NOMO-1 (cell line): ENCODE data around the gene UGT1A6.
"Not testable (repeated sequence)": the region's sequence is repeated elsewhere in the genome, so short reads cannot be mapped to it uniquely, and the experiment has no call there.

Source experiments
- DNase-seq, 2 experiments: peaks; one replicate each; lab custom pipeline; 2025; ENCODE audit not compliant: unreplicated experiment in 2 of 2; lab: John Stamatoyannopoulos, UW

Gene UGT1A6

DNA sequence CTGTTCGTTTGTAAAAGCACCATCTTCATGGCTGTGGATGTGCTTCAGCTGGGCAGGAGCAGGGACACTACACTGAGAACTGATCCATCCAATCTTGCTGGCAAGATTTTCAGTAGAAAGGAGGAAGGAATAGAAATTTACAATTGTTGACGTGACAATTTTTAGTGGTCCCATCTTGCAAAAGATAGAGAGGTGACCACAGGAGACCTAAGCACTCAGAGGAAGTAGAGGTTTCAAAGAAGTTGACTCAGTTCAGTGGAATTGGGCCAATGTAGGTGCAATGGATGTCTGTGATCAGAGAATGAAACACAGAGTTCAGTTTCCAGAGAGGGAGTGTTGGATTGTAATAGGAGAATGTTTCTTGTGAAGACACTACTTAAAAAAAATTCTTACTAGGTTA lies 21.4 kb downstream of the UGT1A6 start:
- DNase-seq = no peak

DNA sequence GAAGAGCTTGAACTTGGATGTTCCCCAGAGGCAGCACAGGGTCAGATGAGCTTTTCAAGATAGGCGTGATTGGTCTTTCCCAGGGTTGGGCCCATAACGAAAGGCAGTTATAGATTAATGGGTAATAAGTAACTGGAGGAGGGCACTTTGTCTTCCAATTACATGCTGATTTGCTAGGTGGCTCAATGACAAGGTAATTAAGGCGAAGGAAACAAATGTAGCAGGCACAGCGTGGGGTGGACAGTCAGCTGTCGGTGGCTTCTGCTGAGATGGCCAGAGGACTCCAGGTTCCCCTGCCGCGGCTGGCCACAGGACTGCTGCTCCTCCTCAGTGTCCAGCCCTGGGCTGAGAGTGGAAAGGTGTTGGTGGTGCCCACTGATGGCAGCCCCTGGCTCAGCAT lies 25.9 kb downstream of the UGT1A6 start, which contains the start of gene UGT1A4:
Gene UGT1A4, plus strand, starts transcription at position 185 of the 400 bp plus-strand sequence. Its CDS starts 85 bp downstream, at position 270.
- no peak for DNase-seq

DNA sequence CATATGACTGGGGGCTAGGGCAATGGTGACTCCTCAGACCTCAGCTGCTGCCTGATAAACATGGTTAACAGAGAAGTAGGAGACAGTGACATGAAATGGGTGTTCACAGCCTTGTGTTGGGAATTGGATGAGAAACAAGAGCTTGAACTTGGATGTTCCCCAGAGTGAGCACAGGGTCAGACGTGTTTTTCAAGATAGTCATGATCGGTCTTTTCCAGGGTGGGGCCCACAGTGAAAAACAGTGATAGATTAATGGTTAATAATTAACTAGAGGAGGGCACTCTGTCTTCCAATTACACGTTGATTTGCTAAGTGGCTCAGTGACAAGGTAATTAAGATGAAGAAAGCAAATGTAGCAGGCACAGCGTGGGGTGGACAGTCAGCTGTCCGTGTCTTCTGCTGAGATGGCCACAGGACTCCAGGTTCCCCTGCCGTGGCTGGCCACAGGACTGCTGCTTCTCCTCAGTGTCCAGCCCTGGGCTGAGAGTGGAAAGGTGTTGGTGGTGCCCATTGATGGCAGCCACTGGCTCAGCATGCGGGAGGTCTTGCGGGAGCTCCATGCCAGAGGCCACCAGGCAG lies 36.1 kb downstream of the UGT1A6 start, which contains the start of gene UGT1A3:
Gene UGT1A3, plus strand, starts transcription at position 320 of the 579 bp plus-strand sequence. Its CDS starts 85 bp downstream, at position 405.
- no peak for DNase-seq

DNA sequence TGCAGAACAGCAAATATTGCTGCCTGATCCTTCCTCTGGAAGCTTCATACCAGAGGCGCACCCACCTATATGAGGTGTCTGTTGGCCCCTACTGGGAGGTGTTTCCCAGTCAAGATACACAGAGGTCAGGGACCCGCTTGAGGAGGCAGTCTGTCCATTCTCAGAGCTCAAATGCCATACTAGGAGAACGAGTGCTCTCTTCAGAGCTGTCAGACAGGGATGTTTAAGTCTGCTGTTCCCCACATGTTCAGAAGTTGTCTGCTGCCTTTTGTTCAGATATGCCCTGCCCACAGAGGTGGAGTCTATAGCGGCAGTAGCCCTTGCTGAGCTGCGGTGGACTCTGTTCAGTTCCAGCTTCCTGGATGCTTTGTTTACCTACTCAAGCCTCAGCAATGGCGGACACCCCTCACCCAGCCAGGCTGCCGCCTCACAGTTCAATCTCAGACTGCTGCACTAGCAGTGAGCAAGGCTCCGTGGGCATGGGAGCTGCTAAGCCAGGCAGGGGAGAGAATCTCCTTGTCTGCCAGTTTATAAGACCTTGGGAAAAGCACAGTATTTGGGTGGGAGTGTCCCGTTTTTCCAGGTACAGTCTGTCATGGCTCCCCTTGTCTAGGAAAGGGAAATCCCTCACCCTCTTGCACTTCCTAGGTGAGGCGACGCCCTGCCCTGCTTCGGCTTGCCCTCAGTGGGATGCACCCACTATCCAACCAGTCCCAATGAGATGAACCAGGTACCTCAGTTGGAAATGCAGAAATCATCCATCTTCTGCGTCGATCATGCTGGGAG lies 44.4 kb downstream of the UGT1A6 start:
- not testable (repeated sequence) for DNase-seq

DNA sequence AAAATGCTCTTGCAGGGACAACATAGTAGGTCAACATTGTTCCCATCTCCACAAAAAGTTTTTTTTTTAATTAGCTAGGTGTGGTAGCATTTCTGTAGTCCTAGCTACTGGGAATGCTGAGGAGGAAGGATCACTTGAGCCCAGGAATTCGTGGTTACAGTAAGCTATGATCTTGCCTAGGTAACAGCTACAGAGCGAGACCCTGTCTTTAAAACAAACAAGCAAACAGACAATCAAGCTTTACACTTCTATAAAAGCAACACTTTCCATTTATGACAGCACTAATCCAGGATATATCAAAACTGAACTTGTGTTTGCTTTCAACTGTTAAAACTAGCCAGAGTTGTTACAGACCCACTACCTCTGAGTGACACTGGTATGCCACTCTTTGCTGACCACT lies 48.2 kb downstream of the UGT1A6 start:
- no peak for DNase-seq

DNA sequence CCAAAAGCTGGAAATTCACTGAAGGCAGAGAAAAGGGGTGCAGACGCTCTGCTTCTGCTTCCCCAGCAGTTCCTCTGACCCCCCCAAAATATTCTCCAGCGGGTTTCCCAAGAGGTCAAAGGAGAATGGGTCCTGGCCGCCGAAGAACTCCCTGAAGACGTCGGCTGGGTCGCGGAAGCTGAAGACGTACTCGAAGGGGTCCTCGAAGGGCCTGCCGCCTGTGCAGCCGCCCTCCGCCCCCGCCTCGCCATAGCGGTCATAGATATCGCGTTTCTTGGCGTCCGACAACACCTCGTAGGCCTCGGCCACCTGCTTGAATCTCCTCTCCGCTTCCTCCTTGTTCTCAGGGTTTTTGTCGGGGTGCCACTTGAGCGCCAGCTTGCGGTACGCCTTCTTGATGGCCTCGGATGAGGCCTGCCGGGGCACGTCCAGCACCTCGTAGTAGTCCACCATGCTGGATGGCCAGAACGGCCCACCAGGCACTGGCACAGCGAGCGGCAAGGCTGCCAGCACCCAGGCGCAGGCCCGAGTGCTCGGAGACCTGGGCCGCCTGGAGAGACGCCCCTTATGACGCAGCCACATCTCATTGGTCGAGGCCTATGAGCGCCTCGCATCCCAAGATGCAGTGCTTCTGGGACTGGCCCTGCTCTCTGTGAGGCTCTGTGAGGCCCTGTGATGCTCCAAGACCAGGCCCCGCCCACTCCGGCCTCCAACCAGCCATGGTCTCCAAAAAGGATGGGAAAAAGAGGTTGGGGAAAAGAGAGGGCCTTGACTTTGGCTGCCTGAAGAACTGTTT lies 51.0 kb downstream of the UGT1A6 start:
- DNase-seq = no peak

DNA sequence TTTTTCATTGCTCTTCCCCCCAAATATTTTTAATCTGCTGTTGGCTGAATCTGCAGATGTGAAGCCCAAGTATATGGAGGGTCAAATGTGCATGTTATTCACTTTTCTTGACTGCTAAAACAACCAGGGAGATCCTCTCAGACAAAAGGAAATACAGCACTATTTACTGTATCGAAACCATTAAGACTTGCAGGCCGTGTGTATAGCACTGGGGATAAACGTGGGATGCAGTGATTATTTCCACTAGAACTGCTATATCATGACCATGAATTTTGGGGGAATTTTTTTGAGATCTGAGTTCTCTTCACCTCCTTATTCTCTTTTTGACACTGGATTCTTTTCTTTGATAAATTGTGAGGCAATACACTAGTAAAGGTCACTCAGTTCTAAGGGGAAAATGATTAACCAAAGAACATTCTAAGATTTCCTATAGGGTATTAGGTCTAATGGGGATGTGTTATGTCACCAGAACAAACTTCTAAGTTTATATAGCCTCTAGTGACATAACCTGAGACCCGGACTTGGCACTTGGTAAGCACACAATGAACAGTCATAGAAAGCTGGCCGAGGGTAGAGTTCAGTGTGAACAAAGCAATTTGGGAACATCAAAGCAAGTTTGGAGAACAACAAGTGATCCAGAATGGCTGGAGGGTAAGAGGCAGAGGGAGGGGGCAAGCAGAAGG lies 52.5 kb downstream of the UGT1A6 start:
- DNase-seq = no peak

DNA sequence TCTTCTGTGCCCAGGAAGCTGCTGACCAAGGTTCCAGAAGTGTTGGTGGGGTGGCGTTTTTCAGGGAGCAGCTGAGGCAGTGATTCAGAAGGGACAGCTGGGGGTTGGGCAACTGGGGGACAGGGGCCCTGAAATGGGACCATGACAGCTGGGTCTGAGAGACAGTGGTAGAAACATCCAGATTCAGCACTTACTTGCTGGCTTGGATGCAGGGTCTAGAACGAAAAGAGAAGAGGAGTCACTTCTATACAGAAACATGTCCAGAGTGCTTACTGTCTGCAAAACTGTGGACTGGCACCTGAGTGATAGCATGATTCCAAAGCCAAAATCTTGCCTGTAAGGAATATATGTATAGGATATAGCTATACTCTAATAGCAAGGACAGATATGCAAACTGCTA lies 53.1 kb downstream of the UGT1A6 start:
- DNase-seq = not testable (repeated sequence)

DNA sequence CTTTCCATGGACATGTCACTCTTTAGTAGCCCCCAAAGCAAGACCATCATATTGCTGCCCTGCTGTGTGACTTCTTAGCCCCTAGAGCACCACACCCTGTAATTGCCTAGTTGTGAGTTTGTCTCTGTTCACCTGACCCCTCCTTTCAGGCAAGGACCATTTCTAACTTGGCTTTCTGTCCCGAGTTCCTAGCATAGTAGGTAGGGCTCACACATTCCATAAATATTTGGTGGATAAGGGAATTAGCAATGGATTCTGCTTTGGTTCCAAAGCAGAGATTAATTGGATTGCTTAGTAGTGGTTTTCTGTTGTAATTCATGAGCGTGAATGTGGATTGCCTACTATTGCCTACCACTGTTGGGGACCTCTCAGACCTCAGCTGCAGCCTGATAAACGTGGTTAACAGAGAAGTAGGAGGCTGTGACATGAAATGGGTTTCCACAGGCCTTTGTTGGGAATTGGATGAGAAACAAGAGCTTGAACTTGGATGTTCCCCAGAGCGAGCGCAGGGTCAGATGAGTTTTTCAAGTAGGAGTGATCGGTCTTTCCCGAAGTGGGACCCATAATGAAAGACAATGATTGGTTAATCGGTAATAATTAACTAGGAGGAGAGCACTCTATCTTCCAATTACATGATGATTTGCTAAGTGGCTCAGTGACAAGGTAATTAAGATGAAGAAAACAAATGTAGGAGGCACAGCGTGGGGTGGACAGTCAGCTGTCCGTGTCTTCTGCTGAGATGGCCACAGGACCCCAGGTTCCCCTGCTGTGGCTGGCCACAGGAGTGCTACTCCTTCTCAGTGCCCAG lies 54.0 kb downstream of the UGT1A6 start:
- DNase-seq = no peak

DNA sequence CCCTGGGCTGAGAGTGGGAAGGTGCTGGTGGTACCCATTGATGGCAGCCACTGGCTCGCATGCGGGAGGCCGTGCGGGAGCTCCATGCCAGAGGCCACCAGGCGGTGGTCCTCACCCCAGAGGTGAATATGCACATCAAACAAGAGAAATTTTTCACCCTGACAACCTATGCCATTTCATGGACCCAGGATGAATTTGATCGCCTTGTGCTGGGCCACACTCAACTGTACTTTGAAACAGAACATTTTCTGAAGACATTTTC lies 54.5 kb downstream of the UGT1A6 start:
- no peak for DNase-seq

DNA sequence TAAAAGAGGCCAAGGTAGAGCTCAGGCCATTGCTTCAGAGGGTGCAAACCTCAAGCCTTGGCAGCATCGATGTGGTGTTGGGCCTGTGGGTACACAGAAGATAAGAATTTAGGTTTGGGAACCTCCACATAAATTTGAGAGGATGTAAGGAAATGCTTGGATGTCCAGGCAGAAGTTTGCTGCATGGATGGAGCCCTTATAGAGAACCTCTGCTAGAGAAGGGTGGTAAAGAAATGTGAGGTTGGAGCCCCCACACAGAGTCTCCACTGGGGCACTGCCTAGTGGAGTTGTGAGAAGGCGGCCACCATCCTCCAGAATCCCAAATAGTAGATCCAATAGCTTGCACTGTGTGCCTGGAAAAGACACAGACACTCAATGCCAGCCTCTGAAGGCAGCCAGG lies 58.0 kb downstream of the UGT1A6 start:
- DNase-seq = not testable (repeated sequence)

DNA sequence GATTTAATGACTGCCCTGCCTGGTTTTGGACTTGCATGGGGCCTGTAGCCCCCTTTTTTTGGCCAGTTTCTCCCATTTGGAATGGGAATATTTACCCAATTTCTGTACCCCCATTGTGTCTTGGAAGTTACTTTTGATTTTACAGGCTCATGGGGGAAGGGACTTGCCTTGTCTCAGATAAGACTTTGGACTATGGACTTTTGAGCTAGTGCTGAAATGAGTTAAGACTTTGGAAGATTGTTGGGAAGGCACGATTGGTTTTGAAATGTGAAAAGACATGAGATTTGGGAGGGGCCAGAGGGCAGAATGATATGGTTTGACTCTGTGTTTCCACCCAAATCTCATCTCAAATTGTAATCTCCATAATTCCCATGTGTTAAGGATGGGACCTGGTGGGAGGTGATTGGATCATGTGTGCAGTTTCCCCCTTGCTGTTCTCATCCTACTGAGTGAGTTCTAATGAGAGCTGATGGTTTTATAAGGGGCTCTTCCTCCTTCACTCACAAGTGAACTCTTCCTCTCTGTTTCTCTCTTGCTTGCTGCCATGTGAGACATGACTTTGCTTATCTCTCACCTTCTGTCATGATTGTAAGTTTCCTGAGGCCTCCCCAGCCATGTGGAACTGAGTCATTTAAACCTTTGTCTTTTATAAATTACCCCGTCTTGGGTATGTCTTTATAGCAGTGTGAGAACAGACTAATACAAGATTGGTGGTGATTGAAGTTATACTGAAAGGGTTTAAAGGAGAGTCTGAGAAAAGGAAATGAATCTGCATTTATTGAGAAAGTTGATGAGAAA lies 58.7 kb downstream of the UGT1A6 start:
- DNase-seq = not testable (repeated sequence)

DNA sequence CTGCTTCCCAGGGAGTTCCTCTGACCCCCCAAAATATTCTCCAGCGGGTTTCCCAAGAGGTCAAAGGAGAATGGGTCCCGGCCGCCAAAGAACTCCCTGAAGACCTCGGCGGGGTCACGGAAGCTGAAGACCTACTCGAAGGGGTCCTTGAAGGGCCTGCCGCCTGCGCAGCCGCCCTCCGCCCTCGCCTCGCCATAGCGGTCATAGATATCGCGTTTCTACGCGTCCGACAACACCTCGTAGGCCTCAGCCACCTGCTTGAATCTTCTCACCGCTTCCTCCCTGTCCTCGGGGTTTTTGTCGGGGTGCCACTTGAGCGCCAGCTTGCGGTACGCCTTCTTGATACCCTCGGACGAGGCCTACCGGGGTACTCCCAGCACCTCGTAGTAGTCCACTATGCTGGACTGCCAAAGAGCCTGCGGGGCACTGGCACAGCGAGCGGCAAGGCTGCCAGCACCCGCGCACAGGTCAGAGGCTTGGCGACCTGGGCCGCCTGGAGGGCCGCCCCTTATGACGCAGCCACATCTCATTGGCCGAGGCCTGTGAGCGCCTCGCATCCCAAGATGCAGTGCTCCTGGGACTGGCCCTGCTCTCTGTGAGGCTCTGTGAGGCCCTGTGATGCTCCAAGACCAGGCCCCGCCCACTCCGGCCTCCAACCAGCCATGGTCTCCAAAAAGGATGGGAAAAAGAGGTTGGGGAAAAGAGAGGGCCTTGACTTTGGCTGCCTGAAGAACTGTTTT lies 62.4 kb downstream of the UGT1A6 start:
- no peak for DNase-seq

DNA sequence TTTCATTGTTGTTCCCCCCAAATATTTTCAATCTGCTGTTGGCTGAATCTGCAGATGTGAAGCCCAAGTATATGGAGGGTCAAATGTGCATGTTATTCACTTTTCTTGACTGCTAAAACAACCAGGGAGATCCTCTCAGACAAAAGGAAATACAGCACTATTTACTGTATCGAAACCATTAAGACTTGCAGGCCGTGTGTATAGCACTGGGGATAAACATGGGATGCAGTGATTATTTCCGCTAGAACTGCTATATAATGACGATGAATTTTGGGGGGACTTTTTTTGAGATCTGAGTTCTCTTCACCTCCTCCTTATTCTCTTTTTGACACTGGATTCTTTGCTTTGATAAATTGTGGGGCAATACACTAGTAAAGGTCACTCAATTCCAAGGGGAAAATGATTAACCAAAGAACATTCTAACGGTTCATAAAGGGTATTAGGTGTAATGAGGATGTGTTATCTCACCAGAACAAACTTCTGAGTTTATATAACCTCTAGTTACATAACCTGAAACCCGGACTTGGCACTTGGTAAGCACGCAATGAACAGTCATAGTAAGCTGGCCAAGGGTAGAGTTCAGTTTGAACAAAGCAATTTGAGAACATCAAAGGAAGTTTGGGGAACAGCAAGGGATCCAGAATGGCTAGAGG lies 63.9 kb downstream of the UGT1A6 start:
- no peak for DNase-seq

DNA sequence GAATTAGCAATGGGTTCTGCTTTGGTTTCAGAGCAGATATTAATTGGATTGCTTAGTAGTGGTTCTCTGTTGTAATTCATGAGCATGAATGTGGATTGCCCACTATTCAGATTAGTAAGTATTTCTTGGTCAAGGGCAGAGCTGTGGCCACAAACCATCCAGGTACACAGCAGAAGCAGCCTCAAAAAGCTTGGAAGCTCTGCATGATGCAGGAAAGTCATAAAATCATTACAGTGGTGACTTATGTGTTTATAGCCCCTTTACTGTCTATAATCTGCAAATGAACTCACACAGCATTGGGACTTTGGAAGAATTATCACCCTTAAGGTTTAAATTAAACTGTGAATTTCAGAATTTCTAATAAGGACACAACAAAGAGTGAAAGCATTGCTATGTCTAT lies 65.5 kb downstream of the UGT1A6 start:
- no peak for DNase-seq

DNA sequence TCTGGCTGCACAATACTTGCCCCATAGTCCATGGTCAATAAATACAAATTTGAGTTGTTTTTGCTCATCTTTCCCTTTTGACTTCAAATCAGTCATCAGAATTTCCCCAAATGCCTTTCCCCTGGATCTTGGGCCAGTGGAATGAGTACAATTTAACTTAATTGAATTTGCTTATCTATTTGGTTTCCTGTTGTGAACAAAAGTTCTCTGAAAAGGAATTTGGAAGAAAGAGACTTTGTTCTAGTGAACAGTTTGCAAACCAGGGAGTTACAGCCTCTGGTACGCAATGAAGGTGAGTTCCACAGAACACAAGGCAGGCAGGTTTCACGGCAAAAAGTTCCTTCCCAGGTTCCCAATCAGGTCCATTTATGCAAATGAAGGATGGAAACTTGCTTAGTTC lies 66.2 kb downstream of the UGT1A6 start:
- DNase-seq = no peak

DNA sequence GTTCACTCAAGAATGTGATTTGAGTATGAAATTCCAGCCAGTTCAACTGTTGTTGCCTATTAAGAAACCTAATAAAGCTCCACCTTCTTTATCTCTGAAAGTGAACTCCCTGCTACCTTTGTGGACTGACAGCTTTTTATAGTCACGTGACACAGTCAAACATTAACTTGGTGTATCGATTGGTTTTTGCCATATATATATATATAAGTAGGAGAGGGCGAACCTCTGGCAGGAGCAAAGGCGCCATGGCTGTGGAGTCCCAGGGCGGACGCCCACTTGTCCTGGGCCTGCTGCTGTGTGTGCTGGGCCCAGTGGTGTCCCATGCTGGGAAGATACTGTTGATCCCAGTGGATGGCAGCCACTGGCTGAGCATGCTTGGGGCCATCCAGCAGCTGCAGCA lies 67.4 kb downstream of the UGT1A6 start, which contains the start of gene UGT1A1:
Gene UGT1A1, plus strand, starts transcription at position 228 of the 400 bp plus-strand sequence. Its CDS starts 18 bp downstream, at position 246.
- no peak for DNase-seq

DNA sequence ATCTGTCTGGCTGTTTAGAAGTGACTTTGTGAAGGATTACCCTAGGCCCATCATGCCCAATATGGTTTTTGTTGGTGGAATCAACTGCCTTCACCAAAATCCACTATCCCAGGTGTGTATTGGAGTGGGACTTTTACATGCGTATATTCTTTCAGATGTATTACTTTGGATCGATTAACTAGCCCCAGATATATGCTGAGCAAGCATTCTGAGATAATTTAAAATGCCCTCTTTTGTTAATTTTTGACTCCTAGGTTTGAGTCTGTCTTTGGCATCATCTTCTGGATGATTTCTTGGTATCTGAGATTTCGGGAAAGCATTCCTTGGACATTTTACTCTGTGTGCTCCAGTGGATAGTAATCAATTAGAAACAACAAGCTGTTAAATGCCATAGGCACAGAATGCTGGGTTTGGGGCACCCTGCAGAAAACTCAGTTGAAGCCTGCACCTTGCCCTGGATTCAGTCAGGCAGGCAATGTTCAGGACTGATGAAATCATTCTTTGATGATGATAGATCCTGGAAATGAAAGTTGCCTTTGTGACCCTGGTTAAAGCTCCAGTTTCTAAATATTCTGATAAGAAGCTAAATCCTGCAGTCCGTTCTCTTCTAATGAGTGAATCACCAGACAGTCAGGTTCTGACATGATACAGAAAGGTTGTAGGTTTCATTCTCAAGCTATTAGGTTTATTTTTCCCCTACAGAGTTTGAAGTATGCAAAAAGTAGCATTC lies 68.5 kb downstream of the UGT1A6 start:
- no peak for DNase-seq
